ENCODE measurements around the gene MCC. TPM values are rescaled to one million over a fixed set of nuclear protein-coding genes. Genes with fewer than 3 reads are reported as not detected.

The MCC gene
- total and polyA plus RNA-seq, 2 experiments from 2014 or later, result 3.4 to 8.8 TPM

GRCh38 chr5:113095831-113096230, 392.4 kb downstream of the MCC start:
- Histone ChIP-seq H3K4me3 (no peak overlapping the region), H3K9me3 (ENCODE audit: low read depth) (no peaks in the 10 kb centered on the region), H3F3A (ENCODE audit: insufficient read depth) (no peaks in the 10 kb centered on the region), H3K4me2 (ENCODE audit: unreplicated experiment) (no peak overlapping the region), H3K79me2 (ENCODE audit: insufficient read depth) (no peaks in the 10 kb centered on the region), H3K9ac (no peak overlapping the region), H3K27me3 (replicated peaks; ENCODE audit: insufficient read depth) (no peaks in the 10 kb centered on the region), H3K9me2 (ENCODE audit: insufficient read depth) (no peaks in the 10 kb centered on the region), H4K20me1 (ENCODE audit: insufficient read depth) (no peaks in the 10 kb centered on the region), H3K27ac (no peak overlapping the region), H3K4me1 (ENCODE audit: insufficient read depth) (no peaks in the 10 kb centered on the region), H3K36me3 (ENCODE audit: low read depth) (no peaks in the 10 kb centered on the region), H2AFZ (no peak overlapping the region)
- 85 to 95% methylated on average over 2 of the region's 2 CpGs for WGBS, 2 experiments (ENCODE audit: low coverage in 1 of 2, low lambda C conversion rate in 2 of 2, missing lambda C conversion rate in 2 of 2)
- in situ Hi-C loops (cut with MboI), result no loop called here
- TF ChIP-seq EZH2 (IDR thresholded peaks at IDR 0.05; ENCODE audit: insufficient read depth, poor library complexity, severe bottlenecking) (no peak), EZH2phosphoT487 (IDR thresholded peaks at IDR 0.05; ENCODE audit: insufficient read depth, low read depth) (no peak)
- no peak for DNase-seq

- H3K9me3 ChIP-seq (ENCODE audit: low read depth), result no peaks in the 10 kb centered on the region
- no peak overlapping the region for H3K27ac ChIP-seq
- no peak overlapping the region for H3K4me2 ChIP-seq (ENCODE audit: unreplicated experiment)
- no peaks in the 10 kb centered on the region for H3K9me2 ChIP-seq (ENCODE audit: insufficient read depth)
- no peaks in the 10 kb centered on the region for H3K4me1 ChIP-seq (ENCODE audit: insufficient read depth)
- TF ChIP-seq EZH2phosphoT487 (IDR thresholded peaks at IDR 0.05; ENCODE audit: insufficient read depth, low read depth) (no peak), EZH2 (IDR thresholded peaks at IDR 0.05; ENCODE audit: insufficient read depth, poor library complexity, severe bottlenecking) (no peak)
- no peak overlapping the region for H3K9ac ChIP-seq
- H3K4me3 ChIP-seq, result no peak overlapping the region
- H2AFZ ChIP-seq, result no peak overlapping the region
- H3K36me3 ChIP-seq (ENCODE audit: low read depth), result no peaks in the 10 kb centered on the region
- no peaks in the 10 kb centered on the region for H4K20me1 ChIP-seq (ENCODE audit: insufficient read depth)
- in situ Hi-C loops (cut with MboI), result no loop called here
- no peaks in the 10 kb centered on the region for H3K79me2 ChIP-seq (ENCODE audit: insufficient read depth)
- DNase-seq, result no peak
- H3K27me3 ChIP-seq (replicated peaks; ENCODE audit: insufficient read depth), result no peaks in the 10 kb centered on the region
- WGBS, 2 experiments (ENCODE audit: low coverage in 1 of 2, low lambda C conversion rate in 2 of 2, missing lambda C conversion rate in 2 of 2), result 83 to 85% methylated on average over 3 of the region's 3 CpGs
- H3F3A ChIP-seq (ENCODE audit: insufficient read depth), result no peaks in the 10 kb centered on the region
Observed at GRCh38 chr5:113093558-113093957, 394.7 kb downstream of the MCC start.

- Histone ChIP-seq H4K20me1 (ENCODE audit: insufficient read depth) (no peaks in the 10 kb centered on the region), H3K27ac (no peak overlapping the region), H3K9me3 (ENCODE audit: low read depth) (no peaks in the 10 kb centered on the region), H3K36me3 (ENCODE audit: low read depth) (no peaks in the 10 kb centered on the region), H3K9ac (no peak overlapping the region), H3K4me2 (ENCODE audit: unreplicated experiment) (no peak overlapping the region), H3K9me2 (ENCODE audit: insufficient read depth) (no peaks in the 10 kb centered on the region), H3K4me1 (ENCODE audit: insufficient read depth) (no peaks in the 10 kb centered on the region), H3K27me3 (replicated peaks; ENCODE audit: insufficient read depth) (no peaks in the 10 kb centered on the region), H3F3A (ENCODE audit: insufficient read depth) (no peaks in the 10 kb centered on the region), H3K79me2 (ENCODE audit: insufficient read depth) (no peaks in the 10 kb centered on the region), H3K4me3 (no peak overlapping the region), H2AFZ (no peak overlapping the region)
- in situ Hi-C loops (cut with MboI), result no loop called here
- TF ChIP-seq EZH2 (IDR thresholded peaks at IDR 0.05; ENCODE audit: insufficient read depth, poor library complexity, severe bottlenecking), result no peak
- no peak for TF ChIP-seq EZH2phosphoT487 (IDR thresholded peaks at IDR 0.05; ENCODE audit: insufficient read depth, low read depth)
- 59 to 62% methylated on average over 4 of the region's 4 CpGs for WGBS, 2 experiments (ENCODE audit: low coverage in 1 of 2, low lambda C conversion rate in 2 of 2, missing lambda C conversion rate in 2 of 2)
- DNase-seq, result no peak
Observed at GRCh38 chr5:113092683-113093082, 395.6 kb downstream of the MCC start.

- 98% methylated on average over 3 of the region's 3 CpGs for WGBS, 2 experiments (ENCODE audit: low coverage in 1 of 2, low lambda C conversion rate in 2 of 2, missing lambda C conversion rate in 2 of 2)
- H3K79me2 ChIP-seq (ENCODE audit: insufficient read depth), result no peaks in the 10 kb centered on the region
- TF ChIP-seq EZH2phosphoT487 (IDR thresholded peaks at IDR 0.05; ENCODE audit: insufficient read depth, low read depth) (no peak), EZH2 (IDR thresholded peaks at IDR 0.05; ENCODE audit: insufficient read depth, poor library complexity, severe bottlenecking) (no peak)
- no peak overlapping the region for H3K4me2 ChIP-seq (ENCODE audit: unreplicated experiment)
- H3K36me3 ChIP-seq (ENCODE audit: low read depth), result no peaks in the 10 kb centered on the region
- H3K4me3 ChIP-seq, result no peak overlapping the region
- no peak overlapping the region for H2AFZ ChIP-seq
- H3F3A ChIP-seq (ENCODE audit: insufficient read depth), result no peaks in the 10 kb centered on the region
- no peaks in the 10 kb centered on the region for H3K9me3 ChIP-seq (ENCODE audit: low read depth)
- no peaks in the 10 kb centered on the region for H3K4me1 ChIP-seq (ENCODE audit: insufficient read depth)
- no peak overlapping the region for H3K9ac ChIP-seq
- DNase-seq, result no peak
- no peaks in the 10 kb centered on the region for H3K9me2 ChIP-seq (ENCODE audit: insufficient read depth)
- no peaks in the 10 kb centered on the region for H3K27me3 ChIP-seq (replicated peaks; ENCODE audit: insufficient read depth)
- H3K27ac ChIP-seq, result no peak overlapping the region
- H4K20me1 ChIP-seq (ENCODE audit: insufficient read depth), result no peaks in the 10 kb centered on the region
- in situ Hi-C loops (cut with MboI), result no loop called here
Observed at GRCh38 chr5:113091622-113092021, 396.6 kb downstream of the MCC start.
